Activated T-cell treated with anti-CD3 and anti-CD28 coated beads for 48 hours (primary cell): ENCODE results near the gene WNT11.
"Not testable (repeated sequence)": the region's sequence is repeated elsewhere in the genome, so short reads cannot be mapped to it uniquely, and the experiment has no call there.

Experiments
- DNase-seq: peaks from one replicate; pipeline ENCODE4 v3.0.0-alpha.2; 2020; ENCODE audit warnings: low read depth

WNT11 gene

DNA sequence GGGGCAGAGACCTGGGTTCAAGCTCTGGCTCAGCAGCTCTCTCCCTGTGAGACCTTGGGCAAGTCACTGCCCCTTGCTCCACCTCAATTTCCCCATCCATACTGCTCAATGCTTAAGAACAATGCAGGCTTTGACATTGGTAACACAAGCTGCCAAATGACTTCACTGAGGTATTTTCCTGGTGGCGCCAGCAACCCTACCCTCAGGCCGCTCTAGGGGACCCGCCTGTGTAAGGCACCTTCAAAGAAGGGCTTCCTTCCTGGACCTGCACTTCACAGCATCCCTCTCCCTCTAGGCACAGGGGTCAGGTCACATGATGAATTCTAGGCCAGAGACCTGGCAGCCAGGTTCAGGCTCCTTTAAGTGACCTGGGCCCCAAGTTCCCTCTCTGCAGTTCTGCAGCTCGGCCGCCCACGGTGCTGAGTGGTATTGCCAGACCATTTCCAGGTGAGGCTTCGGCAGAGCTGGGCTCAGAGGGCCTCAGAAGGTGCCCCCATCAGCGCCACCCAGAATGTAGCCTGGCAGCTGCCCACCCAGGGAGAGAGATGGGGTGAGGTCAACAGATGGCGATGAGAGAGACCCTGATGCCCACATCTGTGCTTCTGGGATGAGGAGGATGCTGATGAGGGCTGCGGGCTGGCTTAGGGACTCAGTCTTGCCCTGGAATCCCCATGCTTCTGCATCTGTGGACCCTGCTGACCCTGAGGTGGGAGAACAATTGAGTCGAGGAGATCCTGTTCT is 4.5 kb downstream of the WNT11 start:
- no peak for DNase-seq

- DNase-seq = no peak
Observed at GRCh38 chr11:76201056-76201455, 5.2 kb downstream of the WNT11 start.

GRCh38 chr11:76200006-76200940 is 6.0 kb downstream of the WNT11 start:
- DNase-seq = no peak

DNA sequence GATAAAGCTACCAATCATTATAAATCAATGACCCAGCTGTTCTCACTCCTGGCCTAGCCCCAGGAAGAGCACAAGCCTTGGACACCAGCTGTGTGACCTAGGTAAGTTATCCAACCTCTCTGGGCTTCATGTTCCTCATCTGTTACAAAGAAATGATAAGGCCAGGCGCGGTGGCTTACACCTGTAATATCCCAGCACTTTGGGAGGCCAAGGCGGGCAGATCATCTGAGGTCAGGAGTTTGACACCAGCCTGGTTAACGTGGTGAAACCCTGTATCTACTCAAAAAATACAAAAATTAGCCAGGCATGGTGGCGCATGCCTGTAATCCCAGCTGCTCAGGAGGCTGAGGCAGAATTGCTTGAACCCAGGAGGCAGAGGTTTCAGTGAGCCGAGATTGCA is 7.6 kb downstream of the WNT11 start:
- not testable (repeated sequence) for DNase-seq

DNA sequence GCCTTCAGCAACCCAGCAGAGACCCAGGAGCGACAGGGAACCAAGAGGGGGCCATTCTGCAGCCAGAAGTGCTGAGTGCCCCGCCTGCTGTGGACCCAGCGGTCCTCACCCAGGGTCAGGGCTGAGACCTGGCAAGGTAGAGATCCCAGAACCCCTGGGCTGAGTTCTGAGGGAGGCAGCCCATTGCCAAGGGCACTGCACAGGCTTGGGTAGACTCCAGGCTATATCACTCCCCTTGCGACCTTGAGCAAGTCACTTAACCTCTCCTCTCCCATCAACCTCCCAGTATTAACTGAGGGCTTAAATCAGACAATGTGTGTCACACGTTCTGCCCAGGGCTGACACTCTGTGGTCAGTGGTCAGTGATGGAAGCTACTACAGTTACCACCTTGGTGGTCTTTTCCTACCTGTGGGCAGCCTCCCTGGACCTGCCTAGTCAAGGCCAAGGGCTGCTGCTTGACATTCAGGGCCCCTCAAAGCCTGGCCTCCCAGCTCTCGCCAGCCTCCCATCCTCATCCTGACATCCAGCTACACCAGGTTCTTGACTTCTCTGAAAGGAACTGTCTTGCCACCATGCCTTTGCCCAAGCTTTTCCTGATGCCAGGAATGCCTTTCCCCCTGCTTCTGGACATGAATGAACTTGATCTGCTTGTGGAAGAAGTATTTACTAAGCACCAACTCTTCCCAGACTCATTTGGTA is 8.2 kb downstream of the WNT11 start:
- no peak for DNase-seq

GRCh38 chr11:76197332-76197731 is 9.0 kb downstream of the WNT11 start:
- DNase-seq = no peak

DNA sequence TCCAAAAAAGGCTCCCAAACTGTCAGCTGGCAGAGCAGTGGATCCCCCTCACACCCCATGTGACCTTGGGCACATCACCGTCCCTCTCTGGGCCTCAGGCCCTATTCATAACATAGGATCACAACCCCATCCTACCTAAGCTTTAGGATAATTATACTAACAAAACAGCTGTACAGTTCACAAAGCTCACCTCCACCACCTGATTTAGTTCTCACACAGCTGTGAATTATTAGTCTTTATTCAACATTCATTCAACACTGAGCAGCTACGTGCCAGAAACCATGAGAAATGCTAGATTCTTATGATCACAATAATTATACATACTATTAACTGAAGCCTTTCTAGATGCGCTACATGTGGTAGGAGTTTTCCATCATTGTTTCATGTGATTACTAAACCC is 9.5 kb downstream of the WNT11 start:
- no peak for DNase-seq

DNA sequence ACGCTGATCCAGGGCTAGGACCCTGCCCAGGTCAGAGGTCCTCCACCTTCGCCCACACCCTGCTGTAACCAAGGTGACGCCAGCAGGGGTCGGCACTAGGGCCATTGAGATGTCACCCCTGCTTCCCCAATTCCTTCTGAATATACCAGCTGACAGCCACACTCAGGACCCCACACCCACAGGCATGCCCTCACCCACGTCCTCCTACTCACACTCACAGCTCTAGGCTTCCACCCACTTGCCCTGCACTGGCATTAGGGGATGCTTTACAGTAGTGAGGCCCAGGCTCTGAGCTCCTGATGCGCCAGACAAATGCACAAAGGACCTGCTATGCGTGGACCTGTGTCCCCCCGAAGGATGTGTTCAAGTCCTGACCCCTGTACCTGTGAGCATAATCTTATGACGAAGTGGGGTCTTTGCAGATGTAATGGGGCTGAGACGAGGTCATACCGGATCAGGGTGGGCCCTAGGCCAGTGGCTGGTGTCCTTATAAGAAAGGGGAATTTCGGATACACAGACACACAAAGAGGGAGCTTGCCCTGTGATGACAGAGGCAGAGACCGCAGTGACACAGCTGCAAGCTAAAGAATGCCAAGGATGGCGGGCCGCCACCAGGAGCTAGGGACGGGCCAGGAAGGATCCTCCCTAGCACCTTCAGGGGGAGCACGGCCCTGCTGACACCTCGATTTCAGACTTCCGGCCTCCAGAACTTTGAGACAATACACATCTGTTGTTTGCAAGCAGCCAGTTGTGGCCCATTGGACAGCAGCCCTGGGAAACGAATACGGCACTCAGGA is 11.2 kb downstream of the WNT11 start:
- no peak for DNase-seq

- no peak for DNase-seq
Observed at GRCh38 chr11:76193219-76193618, 13.1 kb downstream of the WNT11 start.

GRCh38 chr11:76190376-76190775 is 15.9 kb downstream of the WNT11 start:
- no peak for DNase-seq

DNA sequence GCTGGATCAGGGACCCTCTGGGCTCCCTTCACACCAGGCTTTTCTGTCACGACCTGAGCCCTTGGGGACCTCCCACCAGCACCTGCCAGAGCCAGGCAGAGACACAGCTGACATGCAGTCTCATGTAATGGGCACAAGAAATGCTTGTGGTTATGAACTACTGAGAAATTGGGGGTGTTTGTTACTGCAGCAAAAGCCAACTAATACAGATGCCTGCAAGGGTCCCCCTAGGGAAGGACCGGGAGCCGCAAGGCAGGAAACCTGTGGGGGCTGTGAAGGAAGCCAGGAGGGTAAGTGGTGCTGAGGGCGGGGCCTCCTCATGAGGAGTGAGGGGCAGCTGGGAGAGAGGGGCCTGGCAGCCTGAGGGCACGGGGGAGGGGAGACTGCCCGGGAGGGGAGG is 16.6 kb downstream of the WNT11 start:
- no peak for DNase-seq

DNA sequence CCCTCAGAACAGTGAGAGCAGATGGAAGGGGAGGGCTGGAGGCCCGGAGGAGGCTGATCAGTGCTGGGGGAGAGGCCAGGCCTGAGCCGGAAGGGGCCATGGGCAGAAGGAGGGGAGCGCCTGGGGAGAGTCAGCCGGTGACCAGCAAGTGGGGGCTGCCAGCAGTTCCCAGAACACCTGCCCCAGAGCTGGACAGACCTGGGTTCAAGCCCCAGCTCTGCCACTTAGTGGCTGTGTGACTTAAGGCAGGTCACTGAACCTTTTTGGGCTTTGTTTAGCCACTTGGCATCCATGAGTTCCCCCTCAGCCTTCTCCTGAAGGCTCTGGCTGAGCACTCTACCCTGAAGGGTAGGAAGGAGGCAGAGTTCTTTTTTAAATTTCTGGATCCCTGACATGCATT is 17.4 kb downstream of the WNT11 start:
- no peak for DNase-seq

- DNase-seq = no peak
Observed at GRCh38 chr11:76186776-76187279, 19.5 kb downstream of the WNT11 start.

- no peak for DNase-seq
Observed at GRCh38 chr11:76185931-76186401, 20.3 kb downstream of the WNT11 start.

DNA sequence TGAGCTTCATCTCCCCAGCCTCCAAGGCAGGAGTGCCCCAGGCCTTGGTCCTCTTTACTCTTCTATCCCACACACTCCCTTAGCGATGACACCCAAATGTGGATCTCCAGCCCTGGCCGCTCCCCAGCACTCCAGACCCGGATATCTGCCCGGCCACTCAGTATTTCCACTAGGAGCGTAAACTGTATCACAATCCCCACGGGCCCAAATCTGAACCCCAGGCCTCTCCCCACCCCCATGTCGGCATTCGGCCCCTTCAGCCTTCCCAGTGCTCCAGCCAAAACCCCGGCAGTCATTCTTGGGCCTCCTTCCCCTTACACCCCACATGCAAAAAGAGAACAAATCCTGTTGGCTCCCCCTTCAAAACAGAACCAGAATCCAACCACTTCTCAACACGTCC is 20.8 kb downstream of the WNT11 start:
- no peak for DNase-seq

- DNase-seq = no peak
Observed at GRCh38 chr11:76184551-76184993, 21.7 kb downstream of the WNT11 start.

GRCh38 chr11:76181371-76181770 is 24.9 kb downstream of the WNT11 start:
- DNase-seq = no peak

GRCh38 chr11:76179147-76179546 is 27.2 kb downstream of the WNT11 start:
- DNase-seq = no peak

GRCh38 chr11:76177250-76177686 is 29.0 kb downstream of the WNT11 start:
- no peak for DNase-seq

DNA sequence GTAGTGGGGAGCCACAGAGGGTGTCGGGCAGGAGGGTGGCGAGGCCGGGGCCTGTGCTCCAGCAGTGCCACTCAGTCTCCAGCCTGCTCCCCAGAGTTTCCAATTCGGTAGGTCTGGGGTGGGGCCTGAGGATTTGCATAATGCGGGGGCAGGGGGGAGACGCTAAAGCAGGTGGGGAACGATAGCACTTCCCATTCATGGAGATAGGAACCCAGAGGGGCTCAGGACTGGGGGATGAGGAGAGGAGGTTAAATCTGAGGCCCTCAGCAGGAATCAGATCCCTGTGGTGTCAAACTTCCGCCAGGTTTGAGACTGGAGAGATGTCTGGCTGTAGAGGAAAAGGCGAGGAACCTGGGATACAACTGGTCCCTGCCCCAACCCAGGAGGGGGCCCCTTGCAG is 29.8 kb downstream of the WNT11 start:
- no peak for DNase-seq

- DNase-seq = no peak
Observed at GRCh38 chr11:76175783-76176182, 30.5 kb downstream of the WNT11 start.
